Hematopoietic multipotent progenitor cell (in vitro differentiated cells): ENCODE results near the gene TCOF1. TPM values are rescaled to one million over a fixed set of nuclear protein-coding genes. Genes with fewer than 3 reads are reported as not detected.

Experiments
- DNase-seq, 3 donors: peaks; one replicate each; pipeline ENCODE4 v3.0.0-alpha.2; 2011 to 2015; ENCODE audit warnings: low read depth in 2 of 3, low spot score in 2 of 3
- total RNA-seq: library from RNA; depleted of rRNA; stranded (reverse); fragments of >200 nt; gene quantifications from one replicate; pipeline ENCODE4 v1.2.3, GENCODE V29; 2012

Gene TCOF1
- total RNA-seq, 1 donor, result 25.6 TPM

DNA sequence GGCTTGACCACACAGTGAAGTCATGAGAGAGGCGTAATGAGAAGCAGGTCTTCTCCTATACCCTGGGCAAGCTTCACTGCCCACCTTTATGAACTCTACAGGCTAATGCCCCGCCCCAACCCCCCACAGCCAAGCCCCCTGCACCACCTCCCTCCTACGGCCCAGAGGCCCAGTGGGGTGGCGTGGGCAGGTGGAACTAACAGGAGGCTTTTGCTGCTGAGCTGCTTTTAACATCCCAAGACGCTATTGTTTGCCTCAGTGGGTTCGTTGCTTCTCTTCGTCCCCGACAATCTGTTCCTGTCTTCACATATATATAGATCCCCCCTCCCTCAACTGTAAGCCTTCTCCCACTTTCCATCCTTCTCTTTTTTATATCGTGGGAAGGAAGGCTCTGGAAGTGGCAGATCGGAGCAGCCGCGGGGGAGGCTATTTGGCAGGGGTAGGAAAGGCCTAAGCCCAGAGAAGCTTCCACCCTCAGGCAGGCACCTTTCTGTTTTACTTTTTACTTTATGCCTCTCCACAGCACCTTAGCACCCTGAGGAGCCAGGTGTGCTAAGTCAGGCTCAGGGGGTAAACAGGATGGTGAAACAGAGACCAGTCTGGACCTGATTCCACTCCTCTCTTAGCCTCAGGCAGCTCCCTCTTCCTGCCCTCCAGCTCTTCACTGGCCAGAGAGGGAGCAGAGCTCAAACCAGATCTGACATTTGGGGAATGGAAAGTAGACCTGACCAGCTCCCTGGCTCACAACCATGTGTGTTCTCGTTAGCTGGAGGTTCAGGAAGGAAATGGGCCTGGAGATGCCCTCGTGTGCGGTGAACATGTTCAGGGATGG lies 28.7 kb downstream of the TCOF1 start:
- DNase-seq, result no peak

DNA sequence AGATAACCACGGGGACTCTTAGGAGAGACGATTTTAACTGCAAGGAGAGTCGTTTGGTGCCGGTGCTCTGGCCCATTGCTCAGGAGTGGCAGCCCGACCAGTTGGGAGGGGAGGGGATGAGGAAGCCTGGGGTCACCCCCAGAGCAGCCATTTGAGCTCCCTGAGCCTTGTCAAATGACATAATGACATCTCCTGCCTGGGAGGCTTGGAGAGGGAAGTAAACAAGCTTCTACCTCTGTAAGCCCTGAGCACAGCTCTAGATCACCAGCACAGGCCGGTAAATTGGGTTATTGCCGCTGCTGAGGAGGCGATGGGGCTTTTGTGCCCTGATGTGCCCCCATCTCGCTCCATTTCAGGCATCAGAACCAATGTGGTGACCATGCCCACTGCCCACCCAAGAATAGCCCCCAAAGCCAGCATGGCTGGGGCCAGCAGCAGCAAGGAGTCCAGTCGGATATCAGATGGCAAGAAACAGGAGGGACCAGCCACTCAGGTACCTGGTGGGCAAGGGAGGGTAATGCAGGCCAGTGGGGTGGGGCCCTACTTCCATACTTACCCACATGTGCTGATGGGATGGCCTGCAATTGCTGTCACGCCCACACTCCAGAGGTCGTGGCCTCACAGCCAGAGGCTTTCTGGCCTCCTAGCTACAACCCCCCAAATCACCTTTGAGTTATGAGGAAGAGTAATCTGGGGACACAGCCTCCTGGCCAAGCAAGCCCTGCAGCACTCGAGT lies 32.2 kb downstream of the TCOF1 start:
- no peak for DNase-seq

DNA sequence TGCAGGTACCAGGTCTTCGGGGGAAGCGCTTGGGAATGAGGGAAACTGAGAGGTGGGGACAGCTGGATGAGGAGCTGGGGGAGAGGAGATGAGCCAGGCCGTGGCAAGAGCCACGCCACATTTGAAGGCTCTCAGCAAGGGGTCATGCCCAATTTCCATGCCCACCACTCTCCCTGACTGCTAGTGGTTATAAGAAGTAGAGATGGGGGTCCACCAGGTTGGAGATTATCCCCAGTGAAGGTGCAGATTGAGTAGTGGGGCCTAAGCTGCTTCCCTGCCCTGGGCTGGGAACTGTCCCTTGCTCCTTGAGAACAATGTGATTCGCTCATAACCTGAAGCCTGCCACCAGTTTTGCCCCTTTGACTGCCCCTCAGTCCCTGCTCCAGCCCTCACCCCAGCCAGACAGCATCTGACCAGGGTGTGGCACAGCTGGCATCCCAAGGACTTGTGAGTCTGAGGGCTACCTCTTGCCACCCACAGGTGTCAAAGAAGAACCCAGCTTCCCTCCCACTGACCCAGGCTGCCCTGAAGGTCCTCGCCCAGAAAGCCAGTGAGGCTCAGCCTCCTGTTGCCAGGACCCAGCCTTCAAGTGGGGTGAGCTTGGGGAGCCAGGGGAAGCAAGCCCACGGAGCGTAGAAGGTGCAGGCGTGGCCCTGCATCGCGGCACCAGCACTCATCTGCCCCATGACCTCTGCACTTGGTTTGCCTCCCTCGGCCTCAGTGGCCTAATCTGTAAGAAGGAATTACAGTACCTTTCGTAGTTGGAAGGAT lies 33.8 kb downstream of the TCOF1 start:
- no peak for DNase-seq

DNA sequence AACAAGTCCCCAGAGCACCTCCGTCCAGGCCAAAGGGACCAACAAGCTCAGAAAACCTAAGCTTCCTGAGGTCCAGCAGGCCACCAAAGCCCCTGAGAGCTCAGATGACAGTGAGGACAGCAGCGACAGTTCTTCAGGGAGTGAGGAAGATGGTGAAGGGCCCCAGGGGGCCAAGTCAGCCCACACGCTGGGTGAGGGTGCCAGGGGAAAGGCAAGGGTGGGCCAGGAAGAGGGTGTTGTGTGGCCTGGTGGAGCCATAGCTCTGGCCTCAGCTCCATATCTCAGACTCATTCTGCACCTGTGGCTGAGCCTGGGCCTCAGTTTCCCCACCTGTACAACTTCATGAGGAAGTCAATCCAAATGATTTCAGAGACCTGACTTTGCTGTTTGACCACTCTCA lies 34.5 kb downstream of the TCOF1 start:
- DNase-seq, result no peak

DNA sequence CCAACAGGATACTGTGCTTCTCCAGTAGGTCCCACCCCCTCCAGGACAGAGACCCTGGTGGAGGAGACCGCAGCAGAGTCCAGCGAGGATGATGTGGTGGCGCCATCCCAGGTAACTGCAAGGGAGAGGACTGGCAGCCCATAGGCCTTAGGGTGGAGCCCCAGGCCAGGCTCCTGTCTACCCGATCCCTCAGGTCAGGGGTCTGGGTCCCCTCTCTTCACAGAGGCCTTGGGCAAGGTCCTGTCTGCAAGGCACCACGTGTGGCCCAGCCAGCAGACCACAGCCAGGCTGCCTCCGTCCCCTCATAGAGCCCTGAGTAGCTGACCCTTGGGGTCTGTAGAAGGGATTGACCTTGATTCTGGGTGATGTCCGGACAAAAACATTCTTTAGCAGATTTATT lies 35.2 kb downstream of the TCOF1 start:
- DNase-seq, result no peak

DNA sequence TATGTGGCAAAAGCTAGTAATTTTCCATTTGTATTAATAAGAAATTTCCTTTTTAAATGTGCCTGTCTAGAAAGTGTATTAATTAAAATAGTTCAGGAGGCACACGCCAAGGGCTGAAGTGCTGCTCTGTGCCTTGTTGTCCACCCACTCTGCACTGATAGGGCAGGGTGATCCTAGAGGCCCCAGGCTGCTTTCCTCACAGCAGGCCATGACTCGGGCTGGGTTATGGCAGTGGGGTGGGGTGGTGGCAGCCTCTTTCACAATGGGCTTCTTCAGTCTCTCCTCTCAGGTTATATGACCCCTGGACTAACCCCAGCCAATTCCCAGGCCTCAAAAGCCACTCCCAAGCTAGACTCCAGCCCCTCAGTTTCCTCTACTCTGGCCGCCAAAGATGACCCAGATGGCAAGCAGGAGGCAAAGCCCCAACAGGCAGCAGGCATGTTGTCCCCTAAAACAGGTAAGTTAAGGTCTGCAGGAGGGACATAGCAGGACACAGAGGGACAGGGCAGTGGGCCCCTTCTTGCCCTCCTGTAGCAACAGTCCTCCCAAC lies 35.7 kb downstream of the TCOF1 start:
- no peak for DNase-seq

DNA sequence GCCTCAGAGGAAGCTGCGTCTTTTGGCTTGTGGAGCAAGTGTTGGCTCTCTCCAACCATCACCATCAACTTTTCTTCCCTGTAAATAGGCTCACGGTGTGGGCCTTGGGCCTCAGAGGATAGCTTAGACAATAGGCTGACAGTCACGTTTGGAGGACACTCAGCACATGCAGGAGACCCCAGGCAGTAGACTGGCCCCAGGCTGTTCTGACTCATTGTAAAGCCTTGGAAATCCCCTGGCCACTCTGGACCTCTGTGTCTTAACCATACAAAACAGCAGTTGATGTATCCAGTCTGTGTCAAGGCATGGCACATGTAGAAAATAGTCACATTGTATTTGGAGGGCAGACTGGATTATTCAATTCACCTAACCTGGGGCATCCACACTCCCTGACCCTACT lies 36.6 kb downstream of the TCOF1 start:
- DNase-seq, result peak in 1 of 3 donors; percentile 22

DNA sequence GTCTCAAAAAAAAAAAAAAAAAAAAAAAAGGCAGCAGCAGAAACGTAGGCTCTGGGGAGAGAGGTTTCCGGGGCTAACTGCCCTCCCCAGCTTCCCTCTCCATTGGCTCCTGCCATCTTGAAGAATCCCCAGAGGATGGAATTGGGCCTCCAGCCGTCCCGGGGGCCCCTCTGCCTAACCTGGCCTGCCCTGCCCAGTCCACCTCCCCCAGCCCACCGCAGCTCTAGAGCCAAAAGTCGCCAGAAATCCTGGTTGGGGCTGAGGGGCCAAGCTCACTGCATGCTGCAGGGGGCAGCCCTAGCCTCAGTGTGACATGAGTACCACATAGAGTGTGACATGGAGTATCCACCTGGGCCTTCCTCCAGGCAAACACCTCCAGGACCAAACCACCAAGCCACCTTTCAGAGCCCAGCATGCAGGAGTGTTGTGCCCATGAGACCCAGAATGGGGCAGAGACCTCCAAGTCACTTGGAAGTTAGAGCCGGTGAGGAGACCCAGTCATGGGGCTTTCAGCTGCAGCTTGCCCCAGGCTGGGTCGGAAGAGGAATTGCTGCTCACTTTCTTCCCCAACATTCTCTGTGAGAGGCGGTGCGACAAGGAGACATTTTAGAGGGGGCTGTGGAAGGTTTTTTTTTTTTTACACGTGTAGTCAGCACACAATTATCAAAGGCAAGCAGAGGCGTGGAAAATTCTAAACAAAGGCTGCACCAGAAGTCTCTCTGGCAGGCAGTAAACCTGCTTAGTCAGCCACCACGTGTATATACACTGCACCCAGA lies 37.6 kb downstream of the TCOF1 start:
- no peak for DNase-seq

DNA sequence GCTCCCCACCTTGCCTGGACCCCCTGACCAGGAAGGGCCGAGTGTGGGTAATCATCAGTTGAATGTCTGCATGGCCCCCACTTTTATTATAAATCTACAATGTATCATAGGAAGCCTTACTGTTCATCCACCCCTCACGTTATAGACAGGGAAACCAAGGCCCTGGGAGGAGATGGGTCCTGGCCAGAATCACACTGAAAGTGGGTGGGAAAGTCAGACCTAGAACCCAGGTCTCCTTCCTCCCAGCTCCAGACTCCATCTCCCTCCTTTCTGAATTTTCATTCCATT lies 38.1 kb downstream of the TCOF1 start:
- DNase-seq, result no peak

DNA sequence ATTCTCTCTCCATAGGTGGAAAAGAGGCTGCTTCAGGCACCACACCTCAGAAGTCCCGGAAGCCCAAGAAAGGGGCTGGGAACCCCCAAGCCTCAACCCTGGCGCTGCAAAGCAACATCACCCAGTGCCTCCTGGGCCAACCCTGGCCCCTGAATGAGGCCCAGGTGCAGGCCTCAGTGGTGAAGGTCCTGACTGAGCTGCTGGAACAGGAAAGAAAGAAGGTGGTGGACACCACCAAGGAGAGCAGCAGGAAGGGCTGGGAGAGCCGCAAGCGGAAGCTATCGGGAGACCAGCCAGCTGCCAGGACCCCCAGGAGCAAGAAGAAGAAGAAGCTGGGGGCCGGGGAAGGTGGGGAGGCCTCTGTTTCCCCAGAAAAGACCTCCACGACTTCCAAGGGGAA lies 38.8 kb downstream of the TCOF1 start:
- DNase-seq, result no peak

DNA sequence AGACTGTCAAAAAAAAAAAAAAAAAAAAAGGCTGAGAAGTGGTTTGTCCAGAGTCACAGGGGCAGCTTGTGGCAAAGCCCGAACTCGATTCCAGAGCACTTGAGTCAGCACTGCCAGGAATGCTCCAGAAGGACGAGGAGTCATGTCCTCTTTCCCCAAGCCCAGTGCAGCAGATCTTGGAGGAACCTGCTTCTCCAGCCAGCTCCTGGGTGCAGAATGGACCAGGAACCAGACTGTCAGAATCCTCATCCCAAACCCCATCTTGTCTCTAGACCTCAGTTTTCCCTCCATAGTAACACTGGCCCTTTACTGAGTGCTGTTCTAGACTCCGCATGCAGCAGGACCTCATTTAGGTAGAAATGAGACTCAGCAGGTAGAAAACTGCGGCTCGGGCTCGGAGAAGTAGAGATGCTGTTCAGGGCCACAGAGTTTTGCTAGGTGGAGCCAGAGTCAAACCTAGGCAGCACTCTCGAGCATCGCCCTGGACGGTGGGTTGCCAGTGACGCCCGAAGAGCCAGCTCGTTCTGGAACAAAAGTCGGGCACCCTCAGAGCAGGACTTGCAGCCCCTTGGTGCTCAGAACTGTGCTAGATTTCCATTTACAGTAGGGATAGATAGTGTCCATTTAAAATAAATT lies 39.8 kb downstream of the TCOF1 start:
- DNase-seq, result peak in 1 of 3 donors; percentile 31

DNA sequence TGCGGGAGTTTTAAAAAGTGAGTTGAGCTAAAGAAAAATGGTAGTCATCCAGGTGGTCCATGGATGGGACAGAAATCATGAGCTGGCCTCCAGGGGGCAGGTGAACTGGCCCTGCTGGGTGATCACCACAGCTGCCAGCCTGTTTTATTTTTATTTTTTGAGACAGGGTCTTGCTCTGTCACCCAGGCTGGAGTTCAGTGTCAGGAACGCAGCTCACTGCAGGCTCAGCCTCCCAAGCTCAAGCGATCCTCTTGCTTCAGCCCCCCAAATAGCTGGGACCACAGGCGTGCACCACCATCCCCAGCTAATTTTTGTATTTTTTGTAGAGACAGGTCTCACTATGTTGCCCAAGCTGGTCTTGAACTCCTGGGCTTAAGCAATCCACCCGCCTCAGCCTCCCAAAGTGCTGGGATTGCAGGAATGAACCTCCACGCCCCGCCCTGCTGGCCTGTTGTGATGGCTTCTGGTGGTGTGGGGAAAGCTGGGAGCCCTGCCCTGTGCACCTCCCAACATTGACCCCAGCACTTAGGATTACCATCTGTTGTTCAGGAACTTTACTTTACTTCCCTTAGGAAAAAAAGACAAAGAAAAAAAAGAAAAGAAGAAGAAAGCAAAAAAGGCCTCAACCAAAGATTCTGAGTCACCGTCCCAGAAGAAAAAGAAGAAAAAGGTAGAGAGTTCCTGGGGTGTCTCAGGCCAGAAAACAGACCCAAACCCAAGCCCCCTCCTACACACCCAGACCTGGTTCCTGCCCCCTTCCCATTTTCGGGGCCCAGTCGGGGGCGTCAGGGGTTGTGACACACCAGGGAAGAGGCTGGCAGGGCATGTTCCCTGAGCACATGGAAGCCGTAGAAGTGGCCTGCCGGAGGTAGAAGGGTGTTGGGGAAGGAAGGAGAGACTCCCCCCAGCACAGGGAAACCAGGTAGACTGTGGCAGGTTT lies 40.6 kb downstream of the TCOF1 start:
- peak in 1 of 3 donors; percentile 50 for DNase-seq

DNA sequence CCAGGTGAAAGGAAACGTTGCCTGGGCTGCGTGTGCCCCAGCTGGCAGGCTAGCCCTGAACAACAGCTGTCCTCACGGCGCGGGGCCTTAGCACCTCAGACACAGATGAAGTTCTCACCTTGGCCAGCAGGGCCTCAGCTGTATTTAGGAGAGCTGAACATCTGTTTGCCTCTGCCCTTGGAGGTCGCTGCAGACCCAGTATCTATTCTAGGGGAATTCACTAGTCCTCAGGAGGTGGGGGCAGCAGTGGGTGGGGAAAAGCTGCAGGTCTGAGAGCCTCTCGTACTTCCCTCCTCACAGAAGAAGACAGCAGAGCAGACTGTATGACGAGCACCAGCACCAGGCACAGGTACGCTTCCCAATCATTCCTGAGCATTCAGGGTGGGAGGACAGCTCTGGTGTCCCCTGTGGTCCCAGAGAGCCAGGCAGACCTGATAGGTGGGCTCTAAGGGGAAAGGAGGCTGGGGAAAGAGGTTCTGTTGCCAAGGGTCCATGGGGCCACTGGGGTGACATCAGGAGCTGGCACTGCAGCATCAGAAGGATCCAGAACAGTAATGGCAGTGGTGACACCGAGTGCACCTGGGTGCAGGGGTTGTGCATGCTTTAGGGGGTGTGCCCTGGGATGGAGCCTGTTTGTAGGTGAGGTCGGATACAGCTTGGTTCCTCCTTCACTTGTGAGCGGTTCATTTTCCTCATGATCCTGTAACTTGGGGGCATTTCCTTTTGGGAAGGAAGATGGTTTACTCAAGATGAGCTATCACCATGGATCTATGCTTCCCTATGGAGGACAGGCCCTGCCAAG lies 41.4 kb downstream of the TCOF1 start:
- DNase-seq, result peak in 2 of 3 donors; percentile 66 to 79

DNA sequence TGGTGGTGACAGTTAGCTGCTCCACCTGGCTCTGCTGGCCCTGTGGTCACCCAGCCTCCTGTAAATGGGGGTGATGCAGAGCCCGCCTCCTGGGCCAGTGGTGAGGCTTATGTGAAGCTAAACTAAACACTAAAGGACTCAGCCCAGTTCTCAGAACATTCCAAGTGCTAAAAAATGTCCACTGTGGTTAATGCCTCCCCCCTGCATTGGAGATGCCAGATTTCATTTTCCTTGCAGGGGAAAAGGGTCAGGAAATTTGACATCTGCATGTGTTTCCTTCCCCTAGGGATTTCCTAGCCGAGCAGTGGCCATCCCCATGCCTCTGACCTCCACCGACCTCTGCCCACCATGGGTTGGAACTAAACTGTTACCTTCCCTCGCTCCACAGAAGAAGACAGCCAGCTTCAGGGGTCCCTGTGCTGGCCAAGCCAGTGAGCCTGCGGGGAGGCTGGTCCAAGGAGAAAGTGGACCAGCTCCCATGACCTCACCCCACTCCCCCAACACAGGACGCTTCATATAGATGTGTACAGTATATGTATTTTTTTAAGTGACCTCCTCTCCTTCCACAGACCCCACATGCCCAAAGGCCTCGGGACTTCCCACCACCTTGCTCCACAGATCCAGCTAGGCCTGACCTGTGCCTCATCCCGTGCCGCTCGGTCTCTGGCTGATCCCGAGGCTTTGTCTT lies 42.2 kb downstream of the TCOF1 start:
- DNase-seq, result peak in 1 of 3 donors; percentile 68

DNA sequence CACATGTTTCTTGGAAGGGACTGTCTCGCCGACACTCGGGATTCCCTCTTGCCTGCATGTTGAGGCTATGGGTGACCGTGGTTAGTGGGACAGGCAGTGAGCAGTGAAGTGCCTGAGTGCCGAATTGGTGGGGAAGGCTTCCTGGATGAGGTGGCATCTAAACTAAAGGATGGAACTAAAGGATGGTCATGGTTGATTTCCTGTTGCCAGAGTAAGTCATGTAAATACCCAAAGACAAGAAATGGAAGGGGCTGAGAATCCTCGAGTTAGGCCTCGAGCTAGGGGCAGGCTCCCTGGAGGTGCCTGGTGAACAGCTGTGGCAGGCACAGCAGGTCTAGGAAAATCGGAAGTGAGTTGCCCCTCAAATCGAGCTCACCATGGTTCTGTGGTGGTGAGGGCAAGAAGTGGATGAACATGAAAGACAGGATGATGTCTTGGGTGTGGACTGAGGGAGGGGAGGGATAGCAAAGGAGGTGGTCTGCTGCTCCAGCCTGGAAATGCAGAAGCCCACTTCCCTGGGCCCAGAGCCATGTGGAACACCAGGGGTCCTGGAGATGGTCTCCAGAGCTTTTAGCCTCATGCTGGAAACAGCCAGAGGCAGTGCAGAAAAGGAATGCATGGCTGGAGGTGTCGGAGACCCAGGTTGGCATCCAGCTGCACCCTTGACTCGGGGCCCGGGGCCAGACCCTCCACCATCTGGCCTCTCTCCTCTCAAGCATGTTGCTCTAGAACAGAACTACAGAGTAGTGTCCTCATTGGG lies 43.0 kb downstream of the TCOF1 start:
- DNase-seq, result peak in 1 of 3 donors; percentile 70

DNA sequence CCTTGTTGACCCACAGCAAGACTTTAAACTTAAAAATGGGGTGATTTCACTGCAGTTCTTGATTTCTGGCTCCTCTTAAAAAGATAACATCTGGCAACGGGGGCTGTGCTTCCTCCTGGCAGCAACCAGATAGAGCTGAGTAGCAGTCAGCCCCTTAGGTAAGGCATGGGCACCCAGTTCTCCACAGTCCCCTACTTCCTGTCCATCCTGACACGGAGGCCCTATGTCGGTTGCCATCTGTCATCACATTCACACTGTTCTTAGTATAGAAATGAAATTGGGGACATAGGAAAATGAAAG lies 43.5 kb downstream of the TCOF1 start:
- DNase-seq, result no peak
